ENCODE results near the gene AKAP8.
"Not testable (repeated sequence)": the region's sequence is repeated elsewhere in the genome, so short reads cannot be mapped to it uniquely, and the experiment has no call there.

AKAP8 gene

GRCh38 chr19:15398501-15399233 is 19.1 kb upstream of the AKAP8 start:
- H3K4me3 ChIP-seq (IDR thresholded peaks at IDR 0.05; ENCODE audit: insufficient read depth, low read depth, low read length), result no peak overlapping the region
- no peaks in the 10 kb centered on the region for H3K27me3 ChIP-seq (ENCODE audit: insufficient read depth, low read depth)
- TF ChIP-seq, protein P1, sequence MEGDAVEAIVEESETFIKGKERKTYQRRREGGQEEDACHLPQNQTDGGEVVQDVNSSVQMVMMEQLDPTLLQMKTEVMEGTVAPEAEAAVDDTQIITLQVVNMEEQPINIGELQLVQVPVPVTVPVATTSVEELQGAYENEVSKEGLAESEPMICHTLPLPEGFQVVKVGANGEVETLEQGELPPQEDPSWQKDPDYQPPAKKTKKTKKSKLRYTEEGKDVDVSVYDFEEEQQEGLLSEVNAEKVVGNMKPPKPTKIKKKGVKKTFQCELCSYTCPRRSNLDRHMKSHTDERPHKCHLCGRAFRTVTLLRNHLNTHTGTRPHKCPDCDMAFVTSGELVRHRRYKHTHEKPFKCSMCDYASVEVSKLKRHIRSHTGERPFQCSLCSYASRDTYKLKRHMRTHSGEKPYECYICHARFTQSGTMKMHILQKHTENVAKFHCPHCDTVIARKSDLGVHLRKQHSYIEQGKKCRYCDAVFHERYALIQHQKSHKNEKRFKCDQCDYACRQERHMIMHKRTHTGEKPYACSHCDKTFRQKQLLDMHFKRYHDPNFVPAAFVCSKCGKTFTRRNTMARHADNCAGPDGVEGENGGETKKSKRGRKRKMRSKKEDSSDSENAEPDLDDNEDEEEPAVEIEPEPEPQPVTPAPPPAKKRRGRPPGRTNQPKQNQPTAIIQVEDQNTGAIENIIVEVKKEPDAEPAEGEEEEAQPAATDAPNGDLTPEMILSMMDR (conservative IDR thresholded peaks at IDR 0.05; ENCODE audit: low read depth, low read length), result no peak
- H2AFZ ChIP-seq (ENCODE audit: low read depth), result no peak overlapping the region
- H3K4me2 ChIP-seq, result no peak overlapping the region
- H3K27ac ChIP-seq, result no peak overlapping the region
- no peak overlapping the region for H3K9ac ChIP-seq
- H3K79me2 ChIP-seq (ENCODE audit: insufficient read depth, low read depth), result peaks cover 21% of the 10 kb centered on the region; the same call in 1 of the 2 replicates
- H4K20me1 ChIP-seq (ENCODE audit: insufficient read depth), result no peaks in the 10 kb centered on the region
- no peaks in the 10 kb centered on the region; the same call in 1 of the 2 replicates for H3K36me3 ChIP-seq (ENCODE audit: insufficient read depth)
- no peaks in the 10 kb centered on the region for H3K4me1 ChIP-seq (ENCODE audit: low read depth, poor library complexity, severe bottlenecking)

DNA sequence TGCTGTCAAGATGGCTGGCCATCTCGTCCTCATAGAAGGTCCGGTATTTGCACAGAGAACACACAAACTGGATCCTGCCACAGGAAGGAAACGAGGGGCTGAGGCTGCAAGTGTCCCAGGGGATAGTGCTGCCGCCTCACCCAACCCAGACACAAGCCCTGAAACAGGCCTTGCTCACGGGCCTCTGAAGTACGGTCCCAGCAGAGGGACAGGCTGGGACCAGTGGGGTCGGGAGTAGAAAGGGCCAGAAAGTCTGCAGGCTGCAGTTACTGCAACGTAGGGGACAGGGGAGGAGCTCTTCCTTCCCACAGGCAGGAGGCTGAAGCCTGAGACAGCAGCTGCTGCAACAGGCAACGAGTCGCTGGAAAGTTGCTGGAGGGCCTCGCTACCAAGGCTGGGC is 18.2 kb upstream of the AKAP8 start:
- H3K27ac ChIP-seq, result no peak overlapping the region
- no peak overlapping the region for H3K4me2 ChIP-seq
- TF ChIP-seq, protein P1 (conservative IDR thresholded peaks at IDR 0.05; ENCODE audit: low read depth, low read length), result no peak
- H3K36me3 ChIP-seq (ENCODE audit: insufficient read depth), result no peaks in the 10 kb centered on the region; the same call in 1 of the 2 replicates
- no peaks in the 10 kb centered on the region for H3K4me1 ChIP-seq (ENCODE audit: low read depth, poor library complexity, severe bottlenecking)
- peaks cover 12% of the 10 kb centered on the region; the same call in 1 of the 2 replicates for H3K79me2 ChIP-seq (ENCODE audit: insufficient read depth, low read depth)
- H4K20me1 ChIP-seq (ENCODE audit: insufficient read depth), result no peaks in the 10 kb centered on the region
- H3K9ac ChIP-seq, result no peak overlapping the region
- H3K4me3 ChIP-seq (IDR thresholded peaks at IDR 0.05; ENCODE audit: insufficient read depth, low read depth, low read length), result no peak overlapping the region
- no peaks in the 10 kb centered on the region for H3K27me3 ChIP-seq (ENCODE audit: insufficient read depth, low read depth)
- H2AFZ ChIP-seq (ENCODE audit: low read depth), result no peak overlapping the region

- Histone ChIP-seq H2AFZ (ENCODE audit: low read depth) (no peak overlapping the region), H3K27me3 (ENCODE audit: insufficient read depth, low read depth) (no peaks in the 10 kb centered on the region), H3K27ac (no peak overlapping the region), H4K20me1 (ENCODE audit: insufficient read depth) (no peaks in the 10 kb centered on the region), H3K4me3 (IDR thresholded peaks at IDR 0.05; ENCODE audit: insufficient read depth, low read depth, low read length) (no peak overlapping the region), H3K36me3 (ENCODE audit: insufficient read depth) (no peaks in the 10 kb centered on the region; the same call in 1 of the 2 replicates), H3K4me1 (ENCODE audit: low read depth, poor library complexity, severe bottlenecking) (no peaks in the 10 kb centered on the region), H3K4me2 (no peak overlapping the region), H3K9ac (no peak overlapping the region), H3K79me2 (ENCODE audit: insufficient read depth, low read depth) (peaks cover 6% of the 10 kb centered on the region; the same call in 1 of the 2 replicates)
- TF ChIP-seq, protein P1 (conservative IDR thresholded peaks at IDR 0.05; ENCODE audit: low read depth, low read length), result no peak
Observed at GRCh38 chr19:15397236-15397635, 17.6 kb upstream of the AKAP8 start.

DNA sequence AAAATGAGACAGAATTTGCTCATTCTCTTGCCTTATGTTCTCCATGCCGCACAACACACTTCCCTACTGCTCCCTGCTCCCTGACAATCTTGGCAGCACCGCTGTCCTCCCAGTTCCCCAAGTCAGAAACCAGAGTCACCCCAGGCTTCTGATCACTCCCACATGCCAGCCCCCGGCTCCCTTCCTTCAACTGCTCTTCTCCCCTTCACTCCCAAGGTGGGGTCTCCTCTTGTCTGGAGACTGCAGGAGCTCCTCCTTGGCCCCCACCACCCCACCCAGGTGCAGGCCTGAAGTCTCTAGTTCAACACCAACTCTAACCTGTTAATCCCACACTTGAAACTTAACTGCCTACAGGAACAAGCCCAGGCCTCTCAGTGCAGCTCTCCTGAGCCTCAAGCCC is 16.8 kb upstream of the AKAP8 start:
- Histone ChIP-seq H3K4me2 (no peak overlapping the region), H3K27me3 (ENCODE audit: insufficient read depth, low read depth) (no peaks in the 10 kb centered on the region), H4K20me1 (ENCODE audit: insufficient read depth) (no peaks in the 10 kb centered on the region), H3K9ac (no peak overlapping the region), H3K79me2 (ENCODE audit: insufficient read depth, low read depth) (no peaks in the 10 kb centered on the region), H3K4me3 (IDR thresholded peaks at IDR 0.05; ENCODE audit: insufficient read depth, low read depth, low read length) (no peak overlapping the region), H2AFZ (ENCODE audit: low read depth) (no peak overlapping the region), H3K36me3 (ENCODE audit: insufficient read depth) (no peaks in the 10 kb centered on the region; the same call in 1 of the 2 replicates), H3K4me1 (ENCODE audit: low read depth, poor library complexity, severe bottlenecking) (no peaks in the 10 kb centered on the region), H3K27ac (no peak overlapping the region)
- TF ChIP-seq, protein P1 (conservative IDR thresholded peaks at IDR 0.05; ENCODE audit: low read depth, low read length), result no peak

GRCh38 chr19:15395251-15395650 is 15.7 kb upstream of the AKAP8 start:
- not testable (repeated sequence) for H3K4me1 ChIP-seq (ENCODE audit: low read depth, poor library complexity, severe bottlenecking); H4K20me1 ChIP-seq (ENCODE audit: insufficient read depth); H3K27ac ChIP-seq; H3K27me3 ChIP-seq (ENCODE audit: insufficient read depth, low read depth); H3K4me2 ChIP-seq; H3K4me3 ChIP-seq (IDR thresholded peaks at IDR 0.05; ENCODE audit: insufficient read depth, low read depth, low read length); H3K79me2 ChIP-seq (ENCODE audit: insufficient read depth, low read depth); H3K9ac ChIP-seq; H2AFZ ChIP-seq (ENCODE audit: low read depth); H3K36me3 ChIP-seq (ENCODE audit: insufficient read depth)
